ENCODE measurements around the gene CYP2C9. TPM values are rescaled to one million over a fixed set of nuclear protein-coding genes. Genes with fewer than 3 reads are reported as not detected.

CYP2C9 gene
- total RNA-seq, 1 experiment from 2014 or later, result 0.76 TPM

DNA sequence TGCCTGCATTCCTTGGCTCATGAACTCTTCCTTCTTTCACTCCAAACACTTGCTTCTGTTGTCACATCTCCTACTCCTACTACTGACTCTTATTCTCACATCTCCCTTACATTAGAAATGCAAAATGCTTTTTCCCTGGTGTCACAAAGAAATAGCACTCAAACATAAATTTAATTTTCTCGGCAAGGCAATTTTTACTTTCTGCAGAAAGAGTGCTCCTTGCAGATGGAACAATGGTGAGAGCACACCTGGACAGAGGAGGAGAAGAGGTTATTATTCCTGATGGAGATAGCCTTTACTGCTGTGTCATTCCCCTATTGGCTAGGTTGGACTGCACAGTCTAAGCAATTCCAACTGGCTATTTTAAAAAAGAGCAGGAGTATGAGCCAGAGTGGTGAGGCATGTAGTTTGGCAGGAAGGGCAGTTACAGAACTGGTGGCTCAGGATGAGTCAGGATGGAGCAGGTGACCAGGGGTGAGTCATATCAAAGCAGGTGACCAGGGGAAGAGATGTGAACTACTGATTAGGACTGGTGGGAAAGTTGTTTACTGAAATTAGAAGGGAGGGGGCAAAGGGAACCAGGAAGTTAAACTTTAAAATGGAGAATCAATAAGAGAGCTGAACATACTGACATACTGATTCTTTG is 52.9 kb downstream of the CYP2C9 start:
- intact Hi-C loops (cut with micrococcal nuclease), result no loop called here
- Histone ChIP-seq H3K4me1 (ENCODE audit: control insufficient read depth in 1 of 2, insufficient read depth in 2 of 2, low read length in 2 of 2) (peaks cover 0 to 9% of the 10 kb centered on the region in 2 experiments; a peak in 1 of 4 replicates), H3K79me2 (ENCODE audit: insufficient read depth, low read length) (no peaks in the 10 kb centered on the region), H2AFZ (ENCODE audit: low read depth, low read length, poor library complexity, severe bottlenecking) (no peak overlapping the region), H3K9me3 (ENCODE audit: control insufficient read depth in 1 of 2, insufficient read depth in 1 of 2, low read depth in 1 of 2, low read length in 2 of 2) (no peaks in the 10 kb centered on the region), H3K36me3 (ENCODE audit: control insufficient read depth in 1 of 2, insufficient read depth in 2 of 2, low read length in 2 of 2) (no peaks in the 10 kb centered on the region), H3K27ac (ENCODE audit: low read depth, low read length) (no peak overlapping the region), H4K20me1 (ENCODE audit: insufficient read depth) (no peaks in the 10 kb centered on the region), H3K4me2 (ENCODE audit: low read length) (no peak overlapping the region), H3K9ac (ENCODE audit: low read length) (no peak overlapping the region), H3K9me2 (ENCODE audit: insufficient read depth) (no peaks in the 10 kb centered on the region), H3K4me3 (replicated peaks in 1 of 2; ENCODE audit: low read depth in 1 of 2, low read length in 2 of 2) (no peak overlapping the region), H3K27me3 (ENCODE audit: insufficient read depth, low read length) (no peaks in the 10 kb centered on the region)
- CTCF ChIA-PET, result no interaction called here
- DNase-seq (ENCODE audit: low read depth, low spot score), result peak; percentile 37
- RAD21 ChIA-PET (ENCODE audit: low non-redundant PET in 1 of 2, low total read pairs in 2 of 2, uncharacterized antibody in 2 of 2, unreplicated experiment in 2 of 2), result no interaction called here
- no TSS peak for BruUV-seq (replicated peaks)
- POLR2A ChIA-PET, result no interaction called here
- peak; percentile 76 for ATAC-seq
- TF ChIP-seq POLR2A (IDR thresholded peaks at IDR 0.05; ENCODE audit: borderline replicate concordance, extremely low read depth, insufficient read depth, insufficient read length) (no peak), FOSL1 (IDR thresholded peaks at IDR 0.05; ENCODE audit: low read depth) (peak; percentile 65), CBX3 (IDR thresholded peaks at IDR 0.05; ENCODE audit: low read depth) (peak; percentile 83; the same call in 1 of the 2 replicates), JUND (IDR thresholded peaks at IDR 0.05) (peak; percentile 65), RAD21 (IDR thresholded peaks at IDR 0.05; ENCODE audit: low read depth) (no peak), ZFX (IDR thresholded peaks at IDR 0.05) (no peak), ELF1 (IDR thresholded peaks at IDR 0.05; ENCODE audit: borderline replicate concordance, low read depth) (no peak), SIN3A (IDR thresholded peaks at IDR 0.05; ENCODE audit: low read depth) (no peak), EZH2phosphoT487 (IDR thresholded peaks at IDR 0.05; ENCODE audit: borderline replicate concordance) (no peak), CEBPB (IDR thresholded peaks at IDR 0.05; ENCODE audit: low read depth) (no peak), ZNF274 (IDR thresholded peaks at IDR 0.05; ENCODE audit: low read depth, low read length) (no peak), TCF7L2 (IDR thresholded peaks at IDR 0.05; ENCODE audit: borderline replicate concordance, extremely low read depth, insufficient read depth, insufficient read length) (no peak)
- TF ChIP-seq, protein P1, sequence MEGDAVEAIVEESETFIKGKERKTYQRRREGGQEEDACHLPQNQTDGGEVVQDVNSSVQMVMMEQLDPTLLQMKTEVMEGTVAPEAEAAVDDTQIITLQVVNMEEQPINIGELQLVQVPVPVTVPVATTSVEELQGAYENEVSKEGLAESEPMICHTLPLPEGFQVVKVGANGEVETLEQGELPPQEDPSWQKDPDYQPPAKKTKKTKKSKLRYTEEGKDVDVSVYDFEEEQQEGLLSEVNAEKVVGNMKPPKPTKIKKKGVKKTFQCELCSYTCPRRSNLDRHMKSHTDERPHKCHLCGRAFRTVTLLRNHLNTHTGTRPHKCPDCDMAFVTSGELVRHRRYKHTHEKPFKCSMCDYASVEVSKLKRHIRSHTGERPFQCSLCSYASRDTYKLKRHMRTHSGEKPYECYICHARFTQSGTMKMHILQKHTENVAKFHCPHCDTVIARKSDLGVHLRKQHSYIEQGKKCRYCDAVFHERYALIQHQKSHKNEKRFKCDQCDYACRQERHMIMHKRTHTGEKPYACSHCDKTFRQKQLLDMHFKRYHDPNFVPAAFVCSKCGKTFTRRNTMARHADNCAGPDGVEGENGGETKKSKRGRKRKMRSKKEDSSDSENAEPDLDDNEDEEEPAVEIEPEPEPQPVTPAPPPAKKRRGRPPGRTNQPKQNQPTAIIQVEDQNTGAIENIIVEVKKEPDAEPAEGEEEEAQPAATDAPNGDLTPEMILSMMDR (IDR thresholded peaks at IDR 0.05 in 2 of 3, conservative IDR thresholded peaks at IDR 0.05 in 1 of 3; ENCODE audit: borderline replicate concordance in 1 of 3, insufficient read depth in 1 of 3, low read depth in 2 of 3, low read length in 2 of 3), result no peak
- TF ChIP-seq, protein P2, sequence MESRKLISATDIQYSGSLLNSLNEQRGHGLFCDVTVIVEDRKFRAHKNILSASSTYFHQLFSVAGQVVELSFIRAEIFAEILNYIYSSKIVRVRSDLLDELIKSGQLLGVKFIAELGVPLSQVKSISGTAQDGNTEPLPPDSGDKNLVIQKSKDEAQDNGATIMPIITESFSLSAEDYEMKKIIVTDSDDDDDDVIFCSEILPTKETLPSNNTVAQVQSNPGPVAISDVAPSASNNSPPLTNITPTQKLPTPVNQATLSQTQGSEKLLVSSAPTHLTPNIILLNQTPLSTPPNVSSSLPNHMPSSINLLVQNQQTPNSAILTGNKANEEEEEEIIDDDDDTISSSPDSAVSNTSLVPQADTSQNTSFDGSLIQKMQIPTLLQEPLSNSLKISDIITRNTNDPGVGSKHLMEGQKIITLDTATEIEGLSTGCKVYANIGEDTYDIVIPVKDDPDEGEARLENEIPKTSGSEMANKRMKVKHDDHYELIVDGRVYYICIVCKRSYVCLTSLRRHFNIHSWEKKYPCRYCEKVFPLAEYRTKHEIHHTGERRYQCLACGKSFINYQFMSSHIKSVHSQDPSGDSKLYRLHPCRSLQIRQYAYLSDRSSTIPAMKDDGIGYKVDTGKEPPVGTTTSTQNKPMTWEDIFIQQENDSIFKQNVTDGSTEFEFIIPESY (IDR thresholded peaks at IDR 0.05; ENCODE audit: extremely low read depth, insufficient replicate concordance, low read length), result no peak
- TF ChIP-seq, protein P3, sequence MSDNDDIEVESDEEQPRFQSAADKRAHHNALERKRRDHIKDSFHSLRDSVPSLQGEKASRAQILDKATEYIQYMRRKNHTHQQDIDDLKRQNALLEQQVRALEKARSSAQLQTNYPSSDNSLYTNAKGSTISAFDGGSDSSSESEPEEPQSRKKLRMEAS (IDR thresholded peaks at IDR 0.05), result no peak
- TF ChIP-seq, protein P4, sequence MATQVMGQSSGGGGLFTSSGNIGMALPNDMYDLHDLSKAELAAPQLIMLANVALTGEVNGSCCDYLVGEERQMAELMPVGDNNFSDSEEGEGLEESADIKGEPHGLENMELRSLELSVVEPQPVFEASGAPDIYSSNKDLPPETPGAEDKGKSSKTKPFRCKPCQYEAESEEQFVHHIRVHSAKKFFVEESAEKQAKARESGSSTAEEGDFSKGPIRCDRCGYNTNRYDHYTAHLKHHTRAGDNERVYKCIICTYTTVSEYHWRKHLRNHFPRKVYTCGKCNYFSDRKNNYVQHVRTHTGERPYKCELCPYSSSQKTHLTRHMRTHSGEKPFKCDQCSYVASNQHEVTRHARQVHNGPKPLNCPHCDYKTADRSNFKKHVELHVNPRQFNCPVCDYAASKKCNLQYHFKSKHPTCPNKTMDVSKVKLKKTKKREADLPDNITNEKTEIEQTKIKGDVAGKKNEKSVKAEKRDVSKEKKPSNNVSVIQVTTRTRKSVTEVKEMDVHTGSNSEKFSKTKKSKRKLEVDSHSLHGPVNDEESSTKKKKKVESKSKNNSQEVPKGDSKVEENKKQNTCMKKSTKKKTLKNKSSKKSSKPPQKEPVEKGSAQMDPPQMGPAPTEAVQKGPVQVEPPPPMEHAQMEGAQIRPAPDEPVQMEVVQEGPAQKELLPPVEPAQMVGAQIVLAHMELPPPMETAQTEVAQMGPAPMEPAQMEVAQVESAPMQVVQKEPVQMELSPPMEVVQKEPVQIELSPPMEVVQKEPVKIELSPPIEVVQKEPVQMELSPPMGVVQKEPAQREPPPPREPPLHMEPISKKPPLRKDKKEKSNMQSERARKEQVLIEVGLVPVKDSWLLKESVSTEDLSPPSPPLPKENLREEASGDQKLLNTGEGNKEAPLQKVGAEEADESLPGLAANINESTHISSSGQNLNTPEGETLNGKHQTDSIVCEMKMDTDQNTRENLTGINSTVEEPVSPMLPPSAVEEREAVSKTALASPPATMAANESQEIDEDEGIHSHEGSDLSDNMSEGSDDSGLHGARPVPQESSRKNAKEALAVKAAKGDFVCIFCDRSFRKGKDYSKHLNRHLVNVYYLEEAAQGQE (IDR thresholded peaks at IDR 0.05; ENCODE audit: low read depth), result no peak
